ENCODE data around the gene PASK. TPM values are rescaled to one million over a fixed set of nuclear protein-coding genes. Genes with fewer than 3 reads are reported as not detected.

PASK gene
- total RNA-seq, 1 donor from 2014 or later = 2.9 TPM

DNA sequence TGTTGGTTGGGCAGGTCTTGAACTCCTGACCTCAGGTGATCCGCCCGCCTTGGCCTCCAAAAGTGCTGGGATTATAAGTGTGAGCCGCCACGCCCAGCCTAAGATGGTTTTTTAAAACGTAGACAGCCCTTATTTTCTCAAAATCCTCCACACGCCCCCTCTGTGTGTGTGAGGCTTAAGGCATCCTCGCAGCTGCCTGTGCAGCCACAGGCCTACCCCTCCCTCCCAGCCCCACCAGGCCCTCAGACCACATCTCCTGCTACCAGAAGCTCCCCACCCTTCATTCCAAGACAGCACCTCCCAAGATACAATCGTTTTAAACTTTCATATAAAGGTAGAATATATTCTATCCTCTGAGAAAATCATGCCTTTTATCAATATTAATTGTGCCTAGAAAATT lies 44.0 kb upstream of the PASK start:
- TF ChIP-seq CTCF (IDR thresholded peaks at IDR 0.05; ENCODE audit: insufficient read depth, low read length, severe bottlenecking) = no peak
- DNase-seq (ENCODE audit: low read depth) (no peak), FAIRE-seq (no peak)
- Histone ChIP-seq H3K36me3 (ENCODE audit: control insufficient read depth, insufficient read depth, low read length) (no peaks in the 10 kb centered on the region), H3K4me3 (ENCODE audit: low read depth, low read length) (no peak overlapping the region), H3K27me3 (ENCODE audit: control insufficient read depth, insufficient read depth, low read length) (no peaks in the 10 kb centered on the region)

GRCh38 chr2:241191081-241191480 lies 41.8 kb upstream of the PASK start:
- Histone ChIP-seq H3K4me3 (ENCODE audit: low read depth, low read length) (no peak overlapping the region), H3K36me3 (ENCODE audit: control insufficient read depth, insufficient read depth, low read length) (no peaks in the 10 kb centered on the region), H3K27me3 (ENCODE audit: control insufficient read depth, insufficient read depth, low read length) (no peaks in the 10 kb centered on the region)
- no peak for DNase-seq (ENCODE audit: low read depth)
- TF ChIP-seq CTCF (IDR thresholded peaks at IDR 0.05; ENCODE audit: insufficient read depth, low read length, severe bottlenecking) = no peak
- no peak for FAIRE-seq

GRCh38 chr2:241190291-241190981 lies 41.2 kb upstream of the PASK start:
- no peak for TF ChIP-seq CTCF (IDR thresholded peaks at IDR 0.05; ENCODE audit: insufficient read depth, low read length, severe bottlenecking)
- DNase-seq (ENCODE audit: low read depth) (no peak), FAIRE-seq (no peak)
- no peaks in the 10 kb centered on the region for H3K36me3 ChIP-seq (ENCODE audit: control insufficient read depth, insufficient read depth, low read length)
- H3K4me3 ChIP-seq (ENCODE audit: low read depth, low read length) = no peak overlapping the region
- no peaks in the 10 kb centered on the region for H3K27me3 ChIP-seq (ENCODE audit: control insufficient read depth, insufficient read depth, low read length)

DNA sequence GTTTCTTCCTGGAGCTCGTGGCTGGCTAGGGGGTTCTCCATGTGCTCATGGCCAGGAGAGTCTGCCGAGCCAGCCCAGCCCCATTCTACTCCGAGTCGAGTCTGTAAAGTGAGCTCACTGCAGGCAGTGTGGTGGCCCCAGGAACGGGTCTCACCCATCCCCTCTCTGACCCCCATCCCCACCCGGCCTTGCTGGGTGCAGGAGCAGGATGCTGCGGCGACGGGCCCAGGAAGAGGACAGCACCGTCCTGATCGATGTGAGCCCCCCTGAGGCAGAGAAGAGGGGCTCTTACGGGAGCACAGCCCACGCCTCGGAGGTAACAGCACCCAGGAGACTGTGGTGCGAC lies 40.6 kb upstream of the PASK start:
- Histone ChIP-seq H3K36me3 (ENCODE audit: control insufficient read depth, insufficient read depth, low read length) (no peaks in the 10 kb centered on the region), H3K27me3 (ENCODE audit: control insufficient read depth, insufficient read depth, low read length) (no peaks in the 10 kb centered on the region), H3K4me3 (ENCODE audit: low read depth, low read length) (no peak overlapping the region)
- FAIRE-seq (no peak), DNase-seq (ENCODE audit: low read depth) (no peak)
- no peak for TF ChIP-seq CTCF (IDR thresholded peaks at IDR 0.05; ENCODE audit: insufficient read depth, low read length, severe bottlenecking)

DNA sequence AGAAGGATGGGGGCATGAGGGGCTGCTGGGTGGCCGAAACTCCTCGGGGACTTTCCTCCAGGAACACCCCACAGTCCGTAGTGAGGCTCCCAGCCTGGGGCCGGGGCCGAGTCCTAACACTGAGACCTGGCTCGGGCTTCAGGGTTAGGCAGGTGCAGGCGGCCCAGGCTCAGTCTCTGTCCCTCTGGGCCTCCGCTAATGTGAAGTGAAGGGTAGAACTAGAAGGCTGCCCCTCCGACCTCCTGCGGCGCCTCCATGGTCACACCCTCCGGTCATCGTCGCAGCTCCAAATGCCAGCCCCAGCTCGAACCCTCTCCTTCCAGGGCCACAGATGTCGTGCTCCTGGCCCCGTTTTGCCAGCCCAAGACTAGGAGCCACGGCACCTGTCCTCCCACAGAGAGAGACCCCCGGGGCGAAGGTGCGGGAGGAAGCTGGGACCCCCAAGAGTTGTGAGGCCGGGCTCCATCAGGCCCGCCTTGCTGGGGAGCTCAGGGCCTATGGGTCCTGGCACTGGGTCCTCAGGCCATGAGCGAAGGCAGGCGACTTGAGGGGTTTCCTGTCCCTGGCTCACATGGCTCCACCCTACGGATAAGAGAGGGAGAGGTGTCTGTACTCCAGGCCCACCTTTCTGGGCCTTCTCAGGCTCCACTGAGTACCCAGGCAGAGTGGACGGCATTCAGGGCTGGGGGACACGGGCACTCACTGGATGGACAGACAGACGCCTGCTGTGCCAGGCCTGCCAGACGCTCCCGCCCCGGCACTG lies 40.0 kb upstream of the PASK start:
- TF ChIP-seq CTCF (IDR thresholded peaks at IDR 0.05; ENCODE audit: insufficient read depth, low read length, severe bottlenecking) = no peak
- H3K36me3 ChIP-seq (ENCODE audit: control insufficient read depth, insufficient read depth, low read length) = no peaks in the 10 kb centered on the region
- no peaks in the 10 kb centered on the region for H3K27me3 ChIP-seq (ENCODE audit: control insufficient read depth, insufficient read depth, low read length)
- H3K4me3 ChIP-seq (ENCODE audit: low read depth, low read length) = no peak overlapping the region
- DNase-seq (ENCODE audit: low read depth) (no peak), FAIRE-seq (no peak)
